H9 (cell line): Measurements from ENCODE around the gene RSPH3. TPM values are rescaled to one million over a fixed set of nuclear protein-coding genes. Genes with fewer than 3 reads are reported as not detected.

ENCODE experiments used
- DNase-seq: peaks from one replicate; pipeline ENCODE4 v3.0.0-alpha.2; 2017
- H2AFZ ChIP-seq: one replicate; pipeline ENCODE4 v1.6.1; 2013; ENCODE audit warnings: mild to moderate bottlenecking, low read length, control low read depth, moderate library complexity
- H2AK5ac ChIP-seq: 2 replicates; pipeline ENCODE4 v1.6.1; 2013; ENCODE audit warnings: low read length, control low read depth, mixed read lengths; ENCODE audit not compliant: insufficient read length
- H2BK120ac ChIP-seq: one replicate; pipeline ENCODE4 v1.6.1; 2013; ENCODE audit warnings: low read depth, mild to moderate bottlenecking, low read length, control low read depth, inconsistent platforms; ENCODE audit not compliant: poor library complexity, severe bottlenecking
- H2BK12ac ChIP-seq: 2 replicates; pipeline ENCODE4 v1.6.1; 2013; ENCODE audit warnings: low read length, control low read depth, mixed read lengths, low read depth; ENCODE audit not compliant: insufficient read length
- H2BK15ac ChIP-seq: 2 replicates; pipeline ENCODE4 v1.6.1; 2013; ENCODE audit warnings: low read depth, low read length, control low read depth
- H2BK20ac ChIP-seq: one replicate; pipeline ENCODE4 v1.6.1; 2013; ENCODE audit warnings: low read depth, mild to moderate bottlenecking, low read length, control low read depth, inconsistent platforms; ENCODE audit not compliant: poor library complexity, severe bottlenecking
- H2BK5ac ChIP-seq: 2 replicates; pipeline ENCODE4 v1.6.1; 2013; ENCODE audit warnings: low read length, control low read depth, mixed read lengths; ENCODE audit not compliant: insufficient read length
- H3K14ac ChIP-seq: 2 replicates; pipeline ENCODE4 v1.6.1; 2013; ENCODE audit warnings: low read length, control low read depth; ENCODE audit not compliant: insufficient read depth
- H3K18ac ChIP-seq: 2 replicates; pipeline ENCODE4 v1.6.1; 2013; ENCODE audit warnings: low read depth, mild to moderate bottlenecking, mixed read lengths, low read length, control low read depth; ENCODE audit not compliant: insufficient read length
- H3K23ac ChIP-seq: 2 replicates; pipeline ENCODE4 v1.6.1; 2013; ENCODE audit warnings: low read length, control low read depth, mixed read lengths, low read depth; ENCODE audit not compliant: insufficient read length
- H3K23me2 ChIP-seq: 2 replicates; pipeline ENCODE4 v1.6.1; 2013; ENCODE audit warnings: low read depth, mild to moderate bottlenecking, mixed read lengths, low read length, control low read depth; ENCODE audit not compliant: insufficient read length, poor library complexity, severe bottlenecking
- H3K27ac ChIP-seq: 2 replicates; pipeline ENCODE4 v1.5.1; 2013; ENCODE audit warnings: low read length, control low read depth, mixed read lengths, low read depth; ENCODE audit not compliant: insufficient read length
- H3K27me3 ChIP-seq: 2 replicates; pipeline ENCODE4 v1.6.1; 2013; ENCODE audit warnings: low read length, control low read depth, inconsistent platforms; ENCODE audit not compliant: insufficient read depth
- H3K4ac ChIP-seq: 2 replicates; pipeline ENCODE4 v1.6.1; 2013; ENCODE audit warnings: low read depth, mild to moderate bottlenecking, control low read depth, inconsistent platforms, low read length, moderate library complexity
- H3K4me1 ChIP-seq: 2 replicates; pipeline ENCODE4 v1.6.1; 2013; ENCODE audit warnings: low read length, control low read depth, inconsistent platforms; ENCODE audit not compliant: insufficient read depth
- H3K4me2 ChIP-seq: 2 replicates; pipeline ENCODE4 v1.6.1; 2013; ENCODE audit warnings: low read length, control low read depth, mixed read lengths; ENCODE audit not compliant: insufficient read length, insufficient read depth
- H3K56ac ChIP-seq: 2 replicates; pipeline ENCODE4 v1.6.1; 2013; ENCODE audit warnings: low read depth, mild to moderate bottlenecking, mixed read lengths, low read length, control low read depth; ENCODE audit not compliant: insufficient read length
- H3K79me1 ChIP-seq: 2 replicates; pipeline ENCODE4 v1.6.1; 2013; ENCODE audit warnings: low read depth, mild to moderate bottlenecking, moderate library complexity, low read length, control low read depth, inconsistent platforms; ENCODE audit not compliant: insufficient read depth, poor library complexity, severe bottlenecking
- H3K79me2 ChIP-seq: 2 replicates; pipeline ENCODE4 v1.6.1; 2013; ENCODE audit warnings: low read length, control low read depth, inconsistent platforms; ENCODE audit not compliant: insufficient read depth
- H3K9ac ChIP-seq: 2 replicates; pipeline ENCODE4 v1.6.1; 2013; ENCODE audit warnings: low read length, control low read depth, mixed read lengths; ENCODE audit not compliant: insufficient read length; ENCODE audit errors: extremely low read depth
- H3K9me3 ChIP-seq: one replicate; pipeline ENCODE4 v1.6.1; 2013; ENCODE audit warnings: low read depth, low read length, inconsistent platforms; ENCODE audit not compliant: control insufficient read depth
- H3T11ph ChIP-seq: one replicate; pipeline ENCODE4 v1.6.1; 2013; ENCODE audit warnings: mild to moderate bottlenecking, low read length, control low read depth, inconsistent platforms
- H4K20me1 ChIP-seq: one replicate; pipeline ENCODE4 v1.6.1; 2013; ENCODE audit not compliant: control insufficient read depth, insufficient read length, insufficient read depth
- H4K5ac ChIP-seq: 2 replicates; pipeline ENCODE4 v1.6.1; 2013; ENCODE audit warnings: low read depth, mild to moderate bottlenecking, mixed read lengths, low read length, control low read depth; ENCODE audit not compliant: insufficient read length
- H4K8ac ChIP-seq: replicated peaks from 2 replicates; pipeline ENCODE4 v1.6.1; 2013; ENCODE audit warnings: low read length, control low read depth, mixed read lengths, low read depth; ENCODE audit not compliant: insufficient read length
- H4K91ac ChIP-seq: 2 replicates; pipeline ENCODE4 v1.6.1; 2013; ENCODE audit warnings: low read depth, mild to moderate bottlenecking, moderate library complexity, mixed read lengths, low read length, control low read depth; ENCODE audit not compliant: insufficient read length
- H3K27ac Mint-ChIP-seq, 3 experiments: 2 replicates in 2 of 3; 3 replicates in 1 of 3; pipeline ENCODE4 v1.8.0; 2020 to 2021; ENCODE audit warnings: mixed read lengths in 3 of 3, mild to moderate bottlenecking in 1 of 3, moderate library complexity in 1 of 3
- H3K27me3 Mint-ChIP-seq: 2 replicates; pipeline ENCODE4 v1.8.0; 2021; ENCODE audit warnings: low read depth, mild to moderate bottlenecking, moderate library complexity, mixed read lengths
- H3K36me3 Mint-ChIP-seq, 3 experiments: 2 replicates in 2 of 3; 3 replicates in 1 of 3; pipeline ENCODE4 v1.8.0; 2020 to 2021; ENCODE audit warnings: low read depth in 3 of 3, mixed read lengths in 3 of 3; ENCODE audit not compliant: insufficient read depth in 1 of 3
- H3K4me1 Mint-ChIP-seq, 2 experiments: 2 replicates each; pipeline ENCODE4 v1.8.0; 2020; ENCODE audit warnings: mixed read lengths in 2 of 2
- H3K4me3 Mint-ChIP-seq, 2 experiments: 2 replicates in 1 of 2; 3 replicates in 1 of 2; pipeline ENCODE4 v1.8.0; 2020 to 2021; ENCODE audit warnings: mild to moderate bottlenecking in 2 of 2, mixed read lengths in 2 of 2, moderate library complexity in 1 of 2
- H3K9me3 Mint-ChIP-seq, 2 experiments: 2 replicates in 1 of 2; 3 replicates in 1 of 2; pipeline ENCODE4 v1.8.0; 2020; ENCODE audit warnings: mild to moderate bottlenecking in 2 of 2, mixed read lengths in 2 of 2, moderate library complexity in 1 of 2
- WGBS: extraction: QIAGEN DNeasy Blood & Tissue Kit; methylation state at CpG from one replicate; pipeline ENCODE4 v1.1.7; 2013; ENCODE audit warnings: missing lambda C conversion rate, low lambda C conversion rate, mixed read lengths; ENCODE audit not compliant: insufficient read length; ENCODE audit errors: extremely low coverage; 5-methylcytosine and 5-hydroxymethylcytosine counted together
- total RNA-seq: library from RNA; stranded (reverse); gene quantifications from 2 replicates; pipeline ENCODE4 v1.2.1, GENCODE V29; 2021
- TF ChIP-seq, protein P1 (sequence below): fragments of 200-600 bp; sonication (generic); conservative IDR thresholded peaks from 3 replicates; pipeline ENCODE4 v1.8.0; 2021; ENCODE audit warnings: antibody characterized with exemption, mild to moderate bottlenecking

RSPH3 gene
- total RNA-seq, 1 experiment from 2014 or later = 2.2 TPM

DNA sequence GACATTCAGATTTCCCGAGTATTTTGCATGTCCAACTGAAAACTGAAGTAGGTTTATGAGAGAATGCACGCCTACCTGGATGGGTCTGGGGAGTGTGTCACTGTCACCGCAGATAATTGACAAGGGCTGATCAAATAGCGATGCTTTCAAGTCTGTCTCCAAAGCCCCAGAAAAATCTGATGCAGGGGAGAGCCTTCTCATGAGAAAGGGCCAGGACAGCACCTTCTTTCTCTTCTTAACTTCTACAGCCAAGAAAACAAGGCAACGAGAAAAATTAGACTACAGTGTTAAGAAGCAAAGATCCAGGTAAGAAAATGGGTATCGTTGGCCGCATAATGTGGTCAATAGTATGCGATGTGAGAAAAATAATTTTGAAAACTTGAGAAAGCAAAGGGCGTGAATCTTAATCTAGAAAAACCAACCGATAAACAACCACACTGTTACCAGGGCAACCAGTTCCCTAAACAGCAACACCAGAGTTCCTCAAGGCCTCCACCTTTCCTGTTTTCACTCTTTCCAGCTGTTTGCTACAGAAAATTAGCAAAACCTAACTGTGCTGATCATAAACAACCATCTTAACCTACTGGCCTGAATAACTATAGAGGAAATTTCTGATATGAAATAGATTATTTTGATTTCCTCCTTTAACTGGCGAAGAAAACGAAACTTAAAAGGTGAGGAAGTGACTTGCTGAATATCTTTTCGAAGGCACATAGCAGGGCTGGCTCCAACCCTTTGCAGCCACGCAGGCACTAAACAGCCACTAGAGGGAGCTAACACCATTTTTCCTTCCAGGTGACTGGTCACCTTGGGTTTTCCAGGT lies 42.2 kb upstream of the RSPH3 start:
- Histone ChIP-seq H3T11ph (peak overlapping the region; percentile 54), H2BK20ac (peak overlapping the region; percentile 7), H3K14ac (peak overlapping the region; percentile 55; the same call in 1 of the 2 replicates), H3K18ac (peak overlapping the region; percentile 21), H2BK5ac (peak overlapping the region; percentile 15), H3K4me2 (no peak overlapping the region), H2AK5ac (peak overlapping the region; percentile 69), H4K91ac (peak overlapping the region; percentile 72), H2BK120ac (peak overlapping the region; percentile 92), H3K4me1 (no peaks in the 10 kb centered on the region), H3K9ac (no peak overlapping the region), H4K8ac (no peak overlapping the region), H3K23me2 (no peaks in the 10 kb centered on the region), H2BK15ac (no peak overlapping the region), H4K20me1 (no peaks in the 10 kb centered on the region), H3K56ac (no peak overlapping the region), H3K27me3 (no peaks in the 10 kb centered on the region), H2AFZ (no peak overlapping the region), H4K5ac (no peak overlapping the region), H3K9me3 (no peaks in the 10 kb centered on the region), H2BK12ac (peak overlapping the region; percentile 63), H3K23ac (no peak overlapping the region), H3K79me1 (no peaks in the 10 kb centered on the region), H3K79me2 (no peaks in the 10 kb centered on the region), H3K27ac (no peak overlapping the region), H3K4ac (peak overlapping the region; percentile 56; the same call in 1 of the 2 replicates)
- peak overlapping the region; percentile 30 to 38; a peak in 2 of 5 replicates for H3K4me3 Mint-ChIP-seq
- H3K4me1 Mint-ChIP-seq = peaks cover 12 to 15% of the 10 kb centered on the region in 2 experiments
- TF ChIP-seq, protein P1, sequence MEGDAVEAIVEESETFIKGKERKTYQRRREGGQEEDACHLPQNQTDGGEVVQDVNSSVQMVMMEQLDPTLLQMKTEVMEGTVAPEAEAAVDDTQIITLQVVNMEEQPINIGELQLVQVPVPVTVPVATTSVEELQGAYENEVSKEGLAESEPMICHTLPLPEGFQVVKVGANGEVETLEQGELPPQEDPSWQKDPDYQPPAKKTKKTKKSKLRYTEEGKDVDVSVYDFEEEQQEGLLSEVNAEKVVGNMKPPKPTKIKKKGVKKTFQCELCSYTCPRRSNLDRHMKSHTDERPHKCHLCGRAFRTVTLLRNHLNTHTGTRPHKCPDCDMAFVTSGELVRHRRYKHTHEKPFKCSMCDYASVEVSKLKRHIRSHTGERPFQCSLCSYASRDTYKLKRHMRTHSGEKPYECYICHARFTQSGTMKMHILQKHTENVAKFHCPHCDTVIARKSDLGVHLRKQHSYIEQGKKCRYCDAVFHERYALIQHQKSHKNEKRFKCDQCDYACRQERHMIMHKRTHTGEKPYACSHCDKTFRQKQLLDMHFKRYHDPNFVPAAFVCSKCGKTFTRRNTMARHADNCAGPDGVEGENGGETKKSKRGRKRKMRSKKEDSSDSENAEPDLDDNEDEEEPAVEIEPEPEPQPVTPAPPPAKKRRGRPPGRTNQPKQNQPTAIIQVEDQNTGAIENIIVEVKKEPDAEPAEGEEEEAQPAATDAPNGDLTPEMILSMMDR = peak; percentile 99
- DNase-seq = peak; percentile 89
- WGBS = no CpG with 5 or more reads among the region's 14 CpGs
- H3K27me3 Mint-ChIP-seq = no peaks in the 10 kb centered on the region; the same call in 1 of the 2 replicates
- no peaks in the 10 kb centered on the region for H3K36me3 Mint-ChIP-seq
- peak overlapping the region; percentile 57 to 96 (median 82); a peak in 5 of 7 replicates for H3K27ac Mint-ChIP-seq
- no peaks in the 10 kb centered on the region for H3K9me3 Mint-ChIP-seq
